Panc1 (cell line): ENCODE data around the gene NOTCH4.

Experiments
- SIN3A ChIP-seq: IDR thresholded peaks from 2 replicates; pipeline ENCODE4 v1.6.1; 2012; ENCODE audit warnings: low read depth, mild to moderate bottlenecking, low read length, moderate library complexity, borderline replicate concordance; ENCODE audit not compliant: insufficient read depth
- TF ChIP-seq, protein P1 (sequence below): fragments of 450-650 bp; IDR thresholded peaks from 2 replicates; pipeline ENCODE4 v1.5.1; 2017; ENCODE audit warnings: mild to moderate bottlenecking

DNA sequence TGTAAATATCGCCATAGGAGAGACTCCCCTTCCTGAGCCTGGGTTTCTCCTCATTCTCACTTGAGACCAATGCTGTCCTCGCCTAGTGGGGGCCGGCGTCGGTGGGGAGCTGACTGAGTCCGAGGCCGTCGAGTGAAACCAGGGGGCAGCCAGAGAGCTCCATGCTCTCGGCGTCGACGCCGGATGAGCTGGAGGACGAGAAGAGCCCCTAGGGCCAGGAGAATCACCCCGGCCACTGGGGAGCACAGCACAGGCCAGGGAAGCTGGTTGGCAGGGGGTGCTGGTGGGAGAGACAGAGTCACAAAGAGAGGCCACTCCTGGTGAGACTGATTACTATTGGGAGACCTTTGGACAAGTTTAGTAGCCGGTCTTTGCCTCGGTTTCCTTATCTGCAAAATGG, 25.0 kb downstream of the NOTCH4 start:
- TF ChIP-seq, protein P1, sequence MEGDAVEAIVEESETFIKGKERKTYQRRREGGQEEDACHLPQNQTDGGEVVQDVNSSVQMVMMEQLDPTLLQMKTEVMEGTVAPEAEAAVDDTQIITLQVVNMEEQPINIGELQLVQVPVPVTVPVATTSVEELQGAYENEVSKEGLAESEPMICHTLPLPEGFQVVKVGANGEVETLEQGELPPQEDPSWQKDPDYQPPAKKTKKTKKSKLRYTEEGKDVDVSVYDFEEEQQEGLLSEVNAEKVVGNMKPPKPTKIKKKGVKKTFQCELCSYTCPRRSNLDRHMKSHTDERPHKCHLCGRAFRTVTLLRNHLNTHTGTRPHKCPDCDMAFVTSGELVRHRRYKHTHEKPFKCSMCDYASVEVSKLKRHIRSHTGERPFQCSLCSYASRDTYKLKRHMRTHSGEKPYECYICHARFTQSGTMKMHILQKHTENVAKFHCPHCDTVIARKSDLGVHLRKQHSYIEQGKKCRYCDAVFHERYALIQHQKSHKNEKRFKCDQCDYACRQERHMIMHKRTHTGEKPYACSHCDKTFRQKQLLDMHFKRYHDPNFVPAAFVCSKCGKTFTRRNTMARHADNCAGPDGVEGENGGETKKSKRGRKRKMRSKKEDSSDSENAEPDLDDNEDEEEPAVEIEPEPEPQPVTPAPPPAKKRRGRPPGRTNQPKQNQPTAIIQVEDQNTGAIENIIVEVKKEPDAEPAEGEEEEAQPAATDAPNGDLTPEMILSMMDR: no peak
- no peak for TF ChIP-seq SIN3A
